Measurements from ENCODE around the gene DYNLT4. TPM values are rescaled to one million over a fixed set of nuclear protein-coding genes. Genes with fewer than 3 reads are reported as not detected.

The DYNLT4 gene
- total RNA-seq, 3 donors from 2014 or later (not counting 1 experiment from before 2014, with no cell fraction given) = 0.96 to 1.2 TPM; not detected in 1

DNA sequence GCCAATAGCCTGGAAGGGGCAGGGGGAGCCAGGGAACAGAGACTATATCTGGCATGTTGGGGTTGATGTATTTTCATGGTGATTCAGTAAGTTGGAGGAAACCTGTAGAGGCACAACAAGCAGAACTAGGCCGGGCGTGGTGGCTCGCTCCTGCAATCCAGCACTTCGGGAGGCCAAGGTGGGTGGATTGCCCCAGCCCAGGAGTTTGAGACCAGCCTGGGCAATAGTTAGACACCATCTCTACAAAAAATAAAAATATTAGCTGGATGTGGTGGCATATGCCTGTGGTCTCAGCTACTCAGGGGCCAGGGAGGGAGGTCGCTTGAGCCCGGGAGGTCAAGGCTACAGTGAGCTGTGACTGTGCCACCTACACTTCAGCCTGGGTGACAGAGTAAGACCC, 46.0 kb upstream of the DYNLT4 start:
- DNase-seq = no peak
- H3K4me1 Mint-ChIP-seq = no peaks in the 10 kb centered on the region
- TF ChIP-seq CTCF (IDR thresholded peaks at IDR 0.05) = no peak
- H3K27ac Mint-ChIP-seq = no peak overlapping the region
- H3K36me3 Mint-ChIP-seq = no peaks in the 10 kb centered on the region
- H3K27me3 Mint-ChIP-seq (ENCODE audit: low read depth in 2 of 2) = no peaks in the 10 kb centered on the region
- intact Hi-C loops (cut with micrococcal nuclease) = no loop called here
- Histone ChIP-seq H3K27ac (ENCODE audit: low read length) (no peak overlapping the region), H3K36me3 (ENCODE audit: control insufficient read depth, insufficient read depth, low read length) (peaks cover 7% of the 10 kb centered on the region), H3K4me1 (ENCODE audit: control insufficient read depth, insufficient read depth, low read length) (no peaks in the 10 kb centered on the region), H3K4me3 (ENCODE audit: low read length) (no peak overlapping the region), H3K27me3 (ENCODE audit: control insufficient read depth, insufficient read depth, low read length) (no peaks in the 10 kb centered on the region), H3K9me3 (ENCODE audit: control insufficient read depth, insufficient read depth, low read length) (no peaks in the 10 kb centered on the region)
- no peak for ATAC-seq
- H3K9me3 Mint-ChIP-seq = no peaks in the 10 kb centered on the region
- over 99% methylated on average over 6 of the region's 6 CpGs for WGBS (ENCODE audit: insufficient coverage)
- no peak overlapping the region for H3K4me3 Mint-ChIP-seq

DNA sequence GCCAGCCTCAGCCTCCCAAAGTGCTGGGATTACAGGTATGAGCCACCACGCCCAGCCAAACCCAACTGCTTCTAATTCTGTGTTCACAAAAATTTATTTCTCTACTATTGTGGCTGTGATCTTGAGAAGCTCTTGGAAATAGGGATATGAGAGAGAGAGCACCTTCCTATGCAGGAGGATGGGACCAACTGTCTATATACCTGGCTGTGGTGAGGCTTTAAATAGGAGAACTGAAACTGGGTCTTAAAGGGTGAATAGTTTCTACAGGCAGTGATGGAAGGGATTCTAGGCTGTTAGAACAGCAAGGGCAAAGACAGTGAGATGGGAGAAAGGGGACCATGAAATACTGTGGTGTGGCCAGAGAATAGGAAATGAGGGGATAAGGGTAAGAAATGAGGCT, 44.2 kb upstream of the DYNLT4 start:
- Histone ChIP-seq H3K27me3 (ENCODE audit: control insufficient read depth, insufficient read depth, low read length) (no peaks in the 10 kb centered on the region), H3K9me3 (ENCODE audit: control insufficient read depth, insufficient read depth, low read length) (no peaks in the 10 kb centered on the region), H3K27ac (ENCODE audit: low read length) (no peak overlapping the region), H3K4me3 (ENCODE audit: low read length) (no peak overlapping the region), H3K4me1 (ENCODE audit: control insufficient read depth, insufficient read depth, low read length) (no peaks in the 10 kb centered on the region), H3K36me3 (ENCODE audit: control insufficient read depth, insufficient read depth, low read length) (peaks cover 7% of the 10 kb centered on the region)
- no peak for TF ChIP-seq CTCF (IDR thresholded peaks at IDR 0.05)
- no CpG with 5 or more reads among the region's 1 CpG for WGBS (ENCODE audit: insufficient coverage)
- ATAC-seq = no peak
- Mint-ChIP-seq H3K36me3 (no peaks in the 10 kb centered on the region), H3K27ac (no peak overlapping the region), H3K9me3 (no peaks in the 10 kb centered on the region), H3K4me1 (no peaks in the 10 kb centered on the region), H3K27me3 (ENCODE audit: low read depth in 2 of 2) (no peaks in the 10 kb centered on the region), H3K4me3 (no peak overlapping the region)
- intact Hi-C loops (cut with micrococcal nuclease) = no loop called here
- DNase-seq = no peak

DNA sequence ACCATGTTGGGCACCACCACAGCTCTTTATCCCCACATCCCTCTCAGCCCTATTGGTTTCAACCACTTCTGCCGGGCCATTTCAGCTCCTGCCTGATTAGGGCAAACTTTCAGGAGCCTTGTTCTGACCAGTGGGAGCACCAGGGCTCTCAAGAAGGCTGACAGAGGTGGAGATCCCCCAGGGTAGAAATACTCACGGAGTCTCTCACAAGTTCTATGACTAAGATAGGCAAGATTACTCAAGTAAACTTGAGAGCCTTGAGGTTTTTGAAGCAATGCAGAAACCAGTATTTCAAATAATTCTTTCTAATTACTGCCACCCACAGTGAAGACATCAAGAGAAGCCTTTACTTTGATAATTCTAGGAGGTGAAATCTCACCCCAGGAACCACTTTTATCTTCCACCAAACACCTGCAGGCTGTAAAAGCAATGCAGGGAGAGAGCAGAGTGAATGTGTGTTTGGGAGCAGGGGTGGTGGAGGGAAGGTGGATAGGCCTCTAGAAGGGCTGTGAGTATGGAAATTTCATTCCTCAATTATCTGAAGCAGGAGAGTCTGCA, 42.5 kb upstream of the DYNLT4 start:
- Histone ChIP-seq H3K4me1 (ENCODE audit: control insufficient read depth, insufficient read depth, low read length) (no peaks in the 10 kb centered on the region), H3K27me3 (ENCODE audit: control insufficient read depth, insufficient read depth, low read length) (no peaks in the 10 kb centered on the region), H3K36me3 (ENCODE audit: control insufficient read depth, insufficient read depth, low read length) (peaks cover 5% of the 10 kb centered on the region), H3K4me3 (ENCODE audit: low read length) (no peak overlapping the region), H3K9me3 (ENCODE audit: control insufficient read depth, insufficient read depth, low read length) (no peaks in the 10 kb centered on the region), H3K27ac (ENCODE audit: low read length) (no peak overlapping the region)
- Mint-ChIP-seq H3K9me3 (no peaks in the 10 kb centered on the region), H3K27me3 (ENCODE audit: low read depth in 2 of 2) (no peaks in the 10 kb centered on the region), H3K4me1 (no peaks in the 10 kb centered on the region), H3K4me3 (no peak overlapping the region), H3K27ac (no peak overlapping the region), H3K36me3 (no peaks in the 10 kb centered on the region)
- intact Hi-C loops (cut with micrococcal nuclease) = no loop called here
- 88% methylated on average over 2 of the region's 2 CpGs for WGBS (ENCODE audit: insufficient coverage)
- ATAC-seq (no peak), DNase-seq (no peak)
- no peak for TF ChIP-seq CTCF (IDR thresholded peaks at IDR 0.05)

All from natural killer cell (primary cell).